KG1 (cell line): Measurements from ENCODE around the gene ARL13B.
"Not testable (repeated sequence)": the region's sequence is repeated elsewhere in the genome, so short reads cannot be mapped to it uniquely, and the experiment has no call there.

Source experiments
- DNase-seq: peaks from one replicate; lab custom pipeline; 2025; lab: John Stamatoyannopoulos, UW

Gene ARL13B

GRCh38 chr3:94001191-94001590 lies 21.2 kb downstream of the ARL13B start:
- no peak for DNase-seq

- DNase-seq = no peak
Measured at GRCh38 chr3:94001827-94002495, 22.0 kb downstream of the ARL13B start.

- peak; percentile 22 for DNase-seq
Measured at GRCh38 chr3:94004301-94004910, 24.5 kb downstream of the ARL13B start.

GRCh38 chr3:94008253-94008652 lies 28.3 kb downstream of the ARL13B start:
- no peak for DNase-seq

- no peak for DNase-seq
Measured at GRCh38 chr3:94009608-94010007, 29.7 kb downstream of the ARL13B start.

- no peak for DNase-seq
Measured at GRCh38 chr3:94011233-94011711, 31.3 kb downstream of the ARL13B start.

GRCh38 chr3:94012185-94012584 lies 32.2 kb downstream of the ARL13B start:
- DNase-seq = no peak

- DNase-seq = no peak
Measured at GRCh38 chr3:94015025-94015424, 35.1 kb downstream of the ARL13B start.

GRCh38 chr3:94019659-94020058 lies 39.7 kb downstream of the ARL13B start:
- no peak for DNase-seq

GRCh38 chr3:94020293-94020692 lies 40.3 kb downstream of the ARL13B start:
- no peak for DNase-seq

- DNase-seq = no peak
Measured at GRCh38 chr3:94024385-94024784, 44.4 kb downstream of the ARL13B start.

GRCh38 chr3:94026623-94027022 lies 46.7 kb downstream of the ARL13B start:
- no peak for DNase-seq

- DNase-seq = no peak
Measured at GRCh38 chr3:94028093-94028837, 48.3 kb downstream of the ARL13B start, which contains the start of gene STX19. Gene STX19 (minus strand): TSS chr3:94028597. CDS start chr3:94015269, 13,328 bp downstream.

GRCh38 chr3:94036909-94037507 lies 57.1 kb downstream of the ARL13B start:
- DNase-seq = no peak

- DNase-seq = no peak
Measured at GRCh38 chr3:94043285-94043684, 63.3 kb downstream of the ARL13B start.

GRCh38 chr3:94044100-94044936 lies 64.4 kb downstream of the ARL13B start:
- DNase-seq = not testable (repeated sequence)

GRCh38 chr3:94046533-94046932 lies 66.6 kb downstream of the ARL13B start:
- no peak for DNase-seq

- DNase-seq = no peak
Measured at GRCh38 chr3:94049267-94049666, 69.3 kb downstream of the ARL13B start.

- no peak for DNase-seq
Measured at GRCh38 chr3:94050546-94050945, 70.6 kb downstream of the ARL13B start.

- DNase-seq = no peak
Measured at GRCh38 chr3:94061297-94061696, 81.3 kb downstream of the ARL13B start.
